Fibroblast of lung (primary cell): ENCODE results near the gene UTY. TPM values are rescaled to one million over a fixed set of nuclear protein-coding genes. Genes with fewer than 3 reads are reported as not detected.

Source experiments
- DNase-seq, 2 donors: peaks; one replicate each; pipeline versions ENCODE4 v3.0.0 to v3.0.0-alpha.2; 2010; ENCODE audit warnings: low read depth in 2 of 2
- H2AFZ ChIP-seq: 2 replicates; pipeline ENCODE4 v1.5.1; 2012; ENCODE audit warnings: low read length, control low read depth, inconsistent platforms
- H3K27ac ChIP-seq: 2 replicates; pipeline ENCODE4 v1.5.1; 2011; ENCODE audit warnings: low read length, control low read depth; ENCODE audit not compliant: insufficient read depth
- H3K27me3 ChIP-seq: 2 replicates; pipeline ENCODE4 v1.5.1; 2011; ENCODE audit warnings: mild to moderate bottlenecking, low read length; ENCODE audit not compliant: control insufficient read depth, insufficient read depth
- H3K36me3 ChIP-seq: 2 replicates; pipeline ENCODE4 v1.5.1; 2011; ENCODE audit warnings: low read length; ENCODE audit not compliant: control insufficient read depth, insufficient read depth
- H3K4me1 ChIP-seq: 2 replicates; pipeline ENCODE4 v1.5.1; 2011; ENCODE audit warnings: low read length; ENCODE audit not compliant: control insufficient read depth, insufficient read depth; ENCODE audit errors: extremely low read depth
- H3K4me2 ChIP-seq: 2 replicates; pipeline ENCODE4 v1.5.1; 2011; ENCODE audit warnings: low read length, control low read depth; ENCODE audit not compliant: insufficient read depth; ENCODE audit errors: extremely low read depth
- H3K4me3 ChIP-seq, 4 experiments: fragments of 200-600 bp in 1 of 4; sonication (generic) in 1 of 4; replicated peaks in 1 of 4; 2 replicates each; pipeline ENCODE4 v1.5.1; 2011 to 2016; ENCODE audit warnings: low read length in 4 of 4, low read depth in 3 of 4, mild to moderate bottlenecking in 3 of 4, control low read depth in 2 of 4, inconsistent platforms in 1 of 4, mixed read lengths in 1 of 4; ENCODE audit not compliant: insufficient read depth in 1 of 4; ENCODE audit errors: control extremely low read depth in 1 of 4
- H3K79me2 ChIP-seq: 2 replicates; pipeline ENCODE4 v1.5.1; 2012; ENCODE audit warnings: mild to moderate bottlenecking, low read length, inconsistent platforms; ENCODE audit not compliant: control insufficient read depth, insufficient read depth
- H3K9ac ChIP-seq: 2 replicates; pipeline ENCODE4 v1.5.1; 2011; ENCODE audit warnings: mild to moderate bottlenecking, low read length, control low read depth; ENCODE audit not compliant: insufficient read depth
- H3K9me3 ChIP-seq: 2 replicates; pipeline ENCODE4 v1.5.1; 2012; ENCODE audit warnings: low read depth, low read length; ENCODE audit not compliant: control insufficient read depth, insufficient read depth
- H4K20me1 ChIP-seq: 2 replicates; pipeline ENCODE4 v1.5.1; 2011; ENCODE audit warnings: low read length; ENCODE audit not compliant: control insufficient read depth, insufficient read depth; ENCODE audit errors: extremely low read depth
- EZH2 ChIP-seq: IDR thresholded peaks from 2 replicates; pipeline ENCODE4 v1.5.1; 2012; ENCODE audit warnings: low read length, control low read depth, mild to moderate bottlenecking; ENCODE audit errors: missing control alignments
- polyA plus RNA-seq, 2 donors: library from polyadenylated mRNA; depleted of rRNA in 1 of 2; stranded (reverse) in 1 of 2; unstranded in 1 of 2; fragments of >200 nt; gene quantifications; 2 replicates each; pipeline ENCODE4 v1.2.1, GENCODE V29; 2011 to 2012; ENCODE audit warnings: missing spikeins in 1 of 2
- total RNA-seq: library from RNA; depleted of rRNA; stranded (reverse); fragments of >200 nt; gene quantifications from 2 replicates; pipeline ENCODE4 v1.2.1, GENCODE V29; 2014
- TF ChIP-seq, protein P1 (sequence below), 2 donors: IDR thresholded peaks in 1 of 2; conservative IDR thresholded peaks in 1 of 2; 1 replicate in 1 of 2; 2 replicates in 1 of 2; pipeline ENCODE4 v1.5.1; 2011 to 2012; ENCODE audit warnings: low read length in 2 of 2, control low read depth in 1 of 2, inconsistent platforms in 1 of 2, low read depth in 1 of 2, mild to moderate bottlenecking in 1 of 2

Gene UTY
- total and polyA plus RNA-seq, 2 donors (not counting 1 experiment from before 2014, with no cell fraction given), result 7.7 TPM; not detected in 1

- H3K9ac ChIP-seq, result no peak overlapping the region
- no peaks in the 10 kb centered on the region for H3K4me1 ChIP-seq
- H3K4me2 ChIP-seq, result no peak overlapping the region
- no peaks in the 10 kb centered on the region for H3K79me2 ChIP-seq
- H3K36me3 ChIP-seq, result no peaks in the 10 kb centered on the region
- H3K27ac ChIP-seq, result no peak overlapping the region
- H2AFZ ChIP-seq, result no peak overlapping the region
- no peak for TF ChIP-seq EZH2
- TF ChIP-seq, protein P1, sequence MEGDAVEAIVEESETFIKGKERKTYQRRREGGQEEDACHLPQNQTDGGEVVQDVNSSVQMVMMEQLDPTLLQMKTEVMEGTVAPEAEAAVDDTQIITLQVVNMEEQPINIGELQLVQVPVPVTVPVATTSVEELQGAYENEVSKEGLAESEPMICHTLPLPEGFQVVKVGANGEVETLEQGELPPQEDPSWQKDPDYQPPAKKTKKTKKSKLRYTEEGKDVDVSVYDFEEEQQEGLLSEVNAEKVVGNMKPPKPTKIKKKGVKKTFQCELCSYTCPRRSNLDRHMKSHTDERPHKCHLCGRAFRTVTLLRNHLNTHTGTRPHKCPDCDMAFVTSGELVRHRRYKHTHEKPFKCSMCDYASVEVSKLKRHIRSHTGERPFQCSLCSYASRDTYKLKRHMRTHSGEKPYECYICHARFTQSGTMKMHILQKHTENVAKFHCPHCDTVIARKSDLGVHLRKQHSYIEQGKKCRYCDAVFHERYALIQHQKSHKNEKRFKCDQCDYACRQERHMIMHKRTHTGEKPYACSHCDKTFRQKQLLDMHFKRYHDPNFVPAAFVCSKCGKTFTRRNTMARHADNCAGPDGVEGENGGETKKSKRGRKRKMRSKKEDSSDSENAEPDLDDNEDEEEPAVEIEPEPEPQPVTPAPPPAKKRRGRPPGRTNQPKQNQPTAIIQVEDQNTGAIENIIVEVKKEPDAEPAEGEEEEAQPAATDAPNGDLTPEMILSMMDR (conservative IDR thresholded peaks at IDR 0.05 in 1 of 2, IDR thresholded peaks at IDR 0.05 in 1 of 2; ENCODE audit: low read depth in 1 of 2, low read length in 2 of 2), result no peak
- no peaks in the 10 kb centered on the region for H3K27me3 ChIP-seq
- DNase-seq, result no peak
- no peak overlapping the region for H3K4me3 ChIP-seq
- no peaks in the 10 kb centered on the region for H4K20me1 ChIP-seq
- no peaks in the 10 kb centered on the region for H3K9me3 ChIP-seq
Observed at GRCh38 chrY:13312966-13313365, 166.9 kb downstream of the UTY start.

DNA sequence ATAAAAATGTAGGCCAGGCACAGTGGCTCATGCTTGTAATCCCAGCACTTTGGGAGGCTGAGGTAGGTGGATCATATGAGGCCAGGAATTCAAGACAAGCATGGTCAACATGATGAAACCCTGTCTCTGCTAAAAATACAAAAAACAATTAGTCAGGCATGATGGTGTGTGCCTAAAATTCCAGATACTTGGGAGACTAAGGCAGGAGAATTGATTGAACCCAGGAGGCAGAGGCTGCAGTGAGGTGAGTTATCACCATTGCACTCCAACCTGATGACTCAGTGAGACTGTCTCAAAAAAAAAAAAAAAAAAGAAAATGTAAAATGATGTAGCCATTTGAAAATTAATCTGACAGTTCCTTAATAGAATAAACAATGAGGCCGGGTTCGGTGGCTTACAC is 171.9 kb downstream of the UTY start:
- H3K4me3 ChIP-seq, result no peak overlapping the region
- no peaks in the 10 kb centered on the region for H4K20me1 ChIP-seq
- H3K4me1 ChIP-seq, result no peaks in the 10 kb centered on the region
- H3K9me3 ChIP-seq, result no peaks in the 10 kb centered on the region
- H3K27me3 ChIP-seq, result no peaks in the 10 kb centered on the region
- TF ChIP-seq, protein P1 (conservative IDR thresholded peaks at IDR 0.05 in 1 of 2, IDR thresholded peaks at IDR 0.05 in 1 of 2; ENCODE audit: low read depth in 1 of 2, low read length in 2 of 2), result no peak
- TF ChIP-seq EZH2, result no peak
- no peak for DNase-seq
- no peak overlapping the region for H3K27ac ChIP-seq
- no peak overlapping the region for H3K9ac ChIP-seq
- no peak overlapping the region for H3K4me2 ChIP-seq
- no peaks in the 10 kb centered on the region for H3K36me3 ChIP-seq
- H2AFZ ChIP-seq, result no peak overlapping the region
- H3K79me2 ChIP-seq, result no peaks in the 10 kb centered on the region

DNA sequence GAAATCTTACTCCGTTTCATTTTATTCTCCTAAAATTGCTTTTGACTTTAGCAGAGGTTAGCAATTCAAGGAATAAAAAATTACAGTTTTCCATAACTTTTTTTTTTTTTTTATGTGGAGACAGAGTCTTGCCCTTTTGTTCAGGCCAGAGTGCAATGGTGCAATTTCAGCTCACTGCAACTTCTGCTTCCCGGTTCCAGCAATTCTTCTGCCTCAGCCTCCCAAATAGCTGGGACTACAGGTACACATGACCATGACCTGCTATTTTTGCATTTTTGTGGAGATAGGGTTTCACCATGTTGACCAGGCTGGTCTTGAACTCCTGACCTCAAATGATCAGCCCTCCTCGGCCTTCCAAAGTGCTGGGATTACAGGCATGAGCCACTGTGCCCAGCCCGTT is 179.0 kb downstream of the UTY start:
- Histone ChIP-seq H3K27ac (no peak overlapping the region), H3K4me3 (no peak overlapping the region), H2AFZ (no peak overlapping the region), H3K9ac (no peak overlapping the region), H3K27me3 (no peaks in the 10 kb centered on the region), H3K4me1 (no peaks in the 10 kb centered on the region), H3K79me2 (no peaks in the 10 kb centered on the region), H3K4me2 (no peak overlapping the region), H3K9me3 (no peaks in the 10 kb centered on the region), H3K36me3 (no peaks in the 10 kb centered on the region), H4K20me1 (no peaks in the 10 kb centered on the region)
- no peak for DNase-seq
- TF ChIP-seq EZH2, result no peak
- TF ChIP-seq, protein P1 (conservative IDR thresholded peaks at IDR 0.05 in 1 of 2, IDR thresholded peaks at IDR 0.05 in 1 of 2; ENCODE audit: low read depth in 1 of 2, low read length in 2 of 2), result no peak
